Measurements from ENCODE around the gene C9orf50.
A peak's percentile ranks its signal among the peaks of the same experiment; 100 is the strongest.
"Not testable (repeated sequence)": the region's sequence is repeated elsewhere in the genome, so short reads cannot be mapped to it uniquely, and the experiment has no call there.

Gene C9orf50

DNA sequence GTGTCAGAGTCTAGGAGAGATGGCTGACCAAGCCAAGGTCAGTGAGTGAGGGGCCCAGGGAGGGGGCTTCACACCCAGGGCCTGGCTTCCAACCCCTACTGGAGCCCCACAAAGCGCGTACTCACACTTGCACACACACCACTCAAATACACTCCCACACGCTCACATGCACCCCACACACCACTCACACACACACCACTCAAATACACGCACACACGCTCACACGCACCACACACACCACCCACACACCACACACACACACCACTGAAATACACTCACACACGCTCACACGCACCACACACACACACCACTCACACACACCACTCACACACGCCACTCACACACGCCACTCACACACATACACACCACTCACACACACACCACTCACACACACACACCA is 26.7 kb upstream of the C9orf50 start:
- no peak for DNase-seq

- DNase-seq = no peak
These were observed 25.8 kb upstream of the C9orf50 start for GRCh38 chr9:129646654-129647053.

DNA sequence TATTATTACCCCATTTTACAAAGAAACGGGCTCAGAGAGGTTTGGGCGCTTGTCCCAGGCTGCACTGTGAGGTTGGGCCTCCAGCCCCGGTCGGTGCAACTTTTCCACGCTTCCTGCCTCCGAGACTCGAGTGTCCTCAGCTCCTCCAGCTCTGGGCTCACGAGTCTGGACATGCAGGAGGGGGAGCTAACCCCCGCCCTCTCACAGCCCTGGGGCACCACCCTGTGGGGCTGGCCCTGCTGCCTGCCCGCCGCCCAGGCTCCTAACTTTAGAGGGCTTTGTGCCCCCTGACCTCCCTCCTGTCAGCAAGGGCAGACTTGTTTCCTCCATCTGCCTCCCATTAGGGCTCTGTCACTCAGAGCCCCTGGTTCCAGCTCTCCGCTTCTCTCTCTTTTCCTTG is 25.4 kb upstream of the C9orf50 start:
- no peak for DNase-seq

DNA sequence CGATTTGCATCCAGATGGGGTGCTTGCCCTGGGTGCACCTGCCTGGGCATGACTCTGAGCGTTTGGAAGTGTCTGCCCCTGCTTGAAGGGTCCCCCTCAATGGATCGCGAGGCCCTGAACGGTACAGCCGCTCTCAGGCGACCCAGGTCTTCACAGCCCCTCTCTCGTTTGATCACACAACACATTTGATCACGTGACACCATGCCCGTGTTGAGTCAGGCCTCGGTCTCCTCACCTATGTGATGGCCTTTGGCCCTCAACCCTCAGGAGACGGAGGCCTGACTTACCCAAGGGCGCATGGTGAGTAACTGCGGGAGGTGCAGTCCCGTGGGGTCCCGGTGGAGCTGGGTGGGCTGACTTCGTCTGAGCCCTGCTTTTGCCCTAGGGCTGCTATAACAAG is 24.0 kb upstream of the C9orf50 start:
- no peak for DNase-seq

DNA sequence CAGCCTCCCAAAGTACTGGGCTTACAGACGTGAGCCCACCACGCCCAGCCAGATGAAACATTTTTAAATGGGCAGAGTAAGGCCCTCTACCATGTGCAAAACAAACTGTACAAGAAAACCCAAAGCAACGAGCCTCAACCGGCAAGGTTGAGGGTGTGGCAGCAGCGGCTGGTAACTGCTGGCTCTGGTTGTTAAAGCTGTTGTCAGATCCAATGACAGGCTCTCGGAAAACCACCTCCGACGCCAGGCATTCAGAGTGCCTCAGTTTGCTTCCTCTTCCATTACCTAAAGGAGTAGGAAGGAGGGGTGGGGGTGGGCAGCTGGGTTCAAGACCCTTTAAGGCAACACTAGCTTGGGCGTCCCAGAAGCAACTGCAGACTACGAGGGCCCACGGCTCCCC is 23.5 kb upstream of the C9orf50 start:
- no peak for DNase-seq

- no peak for DNase-seq
These were observed 22.8 kb upstream of the C9orf50 start for GRCh38 chr9:129643706-129644105.

- peak; percentile 99 for DNase-seq
These were observed 21.1 kb upstream of the C9orf50 start, which contains the start of gene ASB6 for GRCh38 chr9:129641750-129642585. Gene ASB6, minus strand, starts transcription at chr9:129642151. Its CDS starts 152 bp downstream, at chr9:129641999.

GRCh38 chr9:129640871-129641749 is 20.2 kb upstream of the C9orf50 start:
- no peak for DNase-seq

DNA sequence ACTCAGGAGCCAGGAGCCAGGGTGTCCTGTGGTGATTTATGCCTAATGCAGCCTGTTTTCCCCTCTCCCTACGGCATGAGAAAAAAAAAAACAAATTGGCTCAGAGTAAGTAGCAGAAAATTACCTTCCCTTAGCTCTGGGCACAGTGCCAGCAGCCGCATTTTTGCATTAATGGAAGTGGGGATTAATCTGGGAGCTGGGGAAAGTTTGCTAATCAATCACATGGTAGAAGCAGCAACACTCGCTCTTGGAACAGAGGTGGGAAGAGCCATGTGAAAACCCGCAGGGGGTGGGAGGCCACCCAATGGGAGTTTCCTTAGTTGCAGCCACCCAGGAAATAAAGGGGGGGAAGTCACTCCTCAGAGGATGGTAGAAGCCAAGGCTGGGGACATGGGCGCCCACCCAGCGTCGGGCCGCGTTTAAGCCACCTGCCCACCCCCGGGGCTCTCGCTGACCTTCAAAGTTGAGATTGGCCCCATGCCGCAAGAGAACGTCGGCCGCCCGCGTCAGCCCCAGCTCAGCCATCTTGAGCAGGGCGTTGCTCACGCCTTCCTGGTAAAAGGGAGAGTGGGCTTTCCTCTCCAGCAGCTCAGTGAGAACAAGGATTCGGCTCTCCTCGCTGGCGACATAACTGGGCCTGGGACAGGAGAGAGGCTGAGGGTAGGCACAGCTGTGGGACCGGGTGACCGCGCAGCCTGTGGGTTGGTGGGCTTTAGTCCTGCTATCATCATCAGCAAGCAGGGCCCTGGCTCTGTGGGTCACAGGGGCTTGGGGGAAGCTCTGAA is 19.4 kb upstream of the C9orf50 start:
- no peak for DNase-seq

DNA sequence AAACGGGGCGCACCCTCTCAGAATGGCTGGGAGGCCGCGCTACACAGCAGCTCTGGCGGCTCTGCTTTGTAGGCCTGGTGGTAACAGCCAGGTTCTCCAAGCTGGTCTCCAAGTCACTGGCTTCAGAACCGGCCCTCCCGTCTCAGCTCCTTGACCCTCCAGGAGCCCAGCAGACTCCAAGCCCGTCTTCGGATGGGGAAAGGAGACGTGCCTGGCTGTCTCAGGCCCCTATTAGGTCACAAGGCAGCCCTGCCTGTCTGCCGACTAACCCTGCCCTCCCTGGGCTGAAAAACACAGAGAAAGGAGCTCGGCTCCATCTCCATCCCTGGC is 18.8 kb upstream of the C9orf50 start:
- no peak for DNase-seq

DNA sequence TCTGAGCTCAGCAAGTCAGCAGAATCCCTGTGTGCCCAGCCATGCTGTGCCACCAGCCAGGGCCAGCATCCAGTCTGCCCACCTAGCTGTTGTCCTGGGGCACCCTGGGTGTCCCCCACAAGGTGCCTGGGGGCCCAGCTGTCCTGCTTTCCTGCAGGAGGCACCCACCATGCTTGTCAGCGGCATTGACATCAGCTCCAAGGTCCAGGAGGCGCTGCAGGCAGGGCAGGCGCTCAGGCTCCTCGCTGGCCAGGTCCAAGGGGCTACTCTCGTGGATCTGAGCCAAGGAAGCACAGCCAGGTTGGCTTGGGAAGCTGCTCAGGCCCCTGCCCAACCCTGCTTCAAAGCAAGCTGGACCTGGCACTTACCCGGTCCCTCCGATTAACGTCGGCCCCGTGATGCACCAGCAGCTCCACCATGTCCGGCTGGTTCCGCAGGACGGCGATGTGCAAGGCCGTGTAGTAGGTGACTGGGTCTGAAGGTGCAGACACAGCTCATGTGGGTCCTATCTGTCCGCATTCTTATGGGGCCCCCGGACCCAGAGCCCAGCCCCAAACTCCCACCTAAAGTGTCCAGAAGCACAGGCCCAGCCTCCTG is 18.2 kb upstream of the C9orf50 start:
- DNase-seq = no peak

DNA sequence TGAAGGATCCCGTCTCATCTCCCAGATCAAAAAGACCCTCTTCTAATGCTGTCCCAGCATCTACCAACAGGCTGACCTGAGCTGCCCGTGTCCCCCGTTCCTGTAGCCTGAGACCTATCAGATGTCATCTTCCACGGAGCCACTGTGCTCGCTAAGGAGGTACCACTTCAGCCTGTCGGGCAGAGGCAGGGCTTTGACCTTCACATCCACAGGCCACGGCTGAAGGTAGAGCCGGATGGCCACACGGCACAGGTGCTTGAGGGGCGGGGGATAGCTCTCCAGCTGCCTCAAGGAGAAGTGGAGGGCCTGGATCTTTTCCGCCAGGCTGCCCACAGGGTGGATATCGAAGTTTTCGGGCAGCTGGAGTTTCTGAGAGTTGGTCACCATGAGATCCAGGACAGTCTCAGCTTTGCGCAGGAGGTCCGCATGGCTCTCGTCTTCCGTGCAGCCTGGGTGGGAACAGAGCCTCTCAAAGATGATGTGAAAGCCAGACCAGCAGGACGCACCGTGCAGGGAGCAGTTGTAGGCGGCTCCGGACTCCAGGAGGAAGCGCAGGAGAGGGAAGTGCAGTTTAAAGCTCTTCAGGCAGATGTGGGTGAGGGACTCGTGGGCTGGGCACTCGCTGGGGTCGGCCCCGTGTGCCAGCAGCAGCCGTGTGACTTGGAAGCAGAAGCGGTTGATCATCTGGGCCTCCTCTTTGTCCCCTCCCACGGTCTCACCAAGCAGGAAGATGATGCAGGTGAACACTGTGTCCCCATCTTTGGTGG is 17.0 kb upstream of the C9orf50 start:
- no peak for DNase-seq

- DNase-seq = no peak
These were observed 16.2 kb upstream of the C9orf50 start for GRCh38 chr9:129637102-129637501.

DNA sequence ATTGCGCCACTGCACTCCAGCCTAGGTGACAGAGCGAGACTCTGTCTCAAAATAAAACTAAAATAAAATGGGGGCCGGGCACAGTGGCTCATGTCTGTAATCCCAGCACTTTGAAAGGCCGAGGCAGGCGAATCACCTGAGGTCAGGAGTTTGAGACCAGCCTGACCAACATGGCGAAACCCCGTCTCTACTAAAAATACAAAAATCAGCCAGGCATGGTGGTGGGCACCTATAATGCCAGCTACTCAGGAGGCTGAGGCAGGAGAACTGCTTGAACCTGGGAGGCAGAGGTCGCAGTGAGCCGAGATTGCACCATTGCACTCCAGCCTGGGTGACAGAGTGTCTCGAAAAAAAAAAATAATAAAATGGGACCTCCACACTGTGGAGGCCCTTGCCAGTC is 15.4 kb upstream of the C9orf50 start:
- DNase-seq = not testable (repeated sequence)

GRCh38 chr9:129635099-129636065 is 14.5 kb upstream of the C9orf50 start:
- no peak for DNase-seq

- DNase-seq = no peak
These were observed 12.9 kb upstream of the C9orf50 start for GRCh38 chr9:129633848-129634247.

DNA sequence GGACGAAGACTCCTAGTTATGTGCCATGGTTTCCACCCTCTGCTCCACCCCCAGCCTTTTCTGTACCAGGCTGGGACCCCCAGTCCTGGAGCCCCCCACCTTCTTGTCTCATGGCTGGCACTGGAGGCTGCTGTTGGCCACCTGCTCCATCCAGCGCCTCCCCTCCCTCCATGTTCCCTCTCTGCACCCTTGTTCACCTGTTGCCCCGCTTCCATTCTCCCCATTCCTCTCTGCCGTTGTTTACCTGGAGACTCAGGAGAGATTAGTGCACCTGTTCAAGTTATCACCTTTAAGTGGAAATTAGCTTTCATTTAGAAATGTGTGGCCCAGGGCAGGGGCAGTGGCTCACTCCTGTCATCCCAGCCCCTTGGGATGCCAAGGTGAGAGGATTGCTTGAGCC is 12.3 kb upstream of the C9orf50 start:
- DNase-seq = no peak

DNA sequence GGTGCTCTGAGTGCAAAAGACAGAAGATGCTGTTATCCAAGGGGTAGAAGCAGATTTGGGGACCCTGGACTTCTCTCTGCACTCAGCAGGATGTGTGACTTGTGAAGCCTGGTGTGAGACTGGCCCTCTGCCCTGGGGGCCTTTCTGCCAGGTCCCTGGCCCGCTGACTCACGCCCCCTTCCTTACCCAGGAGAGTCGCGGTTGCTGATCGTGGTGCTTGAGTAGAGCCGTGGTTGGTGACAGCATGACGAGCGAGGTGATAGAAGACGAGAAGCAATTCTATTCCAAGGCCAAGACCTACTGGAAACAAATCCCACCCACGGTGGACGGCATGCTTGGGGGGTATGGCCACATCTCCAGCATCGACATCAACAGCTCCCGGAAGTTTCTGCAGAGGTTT is 11.6 kb upstream of the C9orf50 start:
- DNase-seq = peak; percentile 75

- no peak for DNase-seq
These were observed 10.8 kb upstream of the C9orf50 start for GRCh38 chr9:129631674-129632129.

- no peak for DNase-seq
These were observed 10.2 kb upstream of the C9orf50 start for GRCh38 chr9:129630967-129631673.

Data from islet precursor cell (in vitro differentiated cells).